Body of pancreas (tissue), 4 donors: Measurements from ENCODE around the gene ATP5MC3.

Experiments used
- POLR2A ChIP-seq, 3 donors: fragments of 450-650 bp; IDR thresholded peaks; one replicate each; pipeline ENCODE4 v1.6.1; 2016; ENCODE audit warnings: antibody characterized with exemption in 3 of 3, mild to moderate bottlenecking in 2 of 3
- TF ChIP-seq, protein P1 (sequence below), 7 experiments: fragments of 450-650 bp in 4 of 7; fragments of 200-600 bp in 3 of 7; sonication (generic) in 3 of 7; IDR thresholded peaks; one replicate each; pipeline ENCODE4 v1.5.1; 2016 to 2019; ENCODE audit warnings: antibody characterized with exemption in 7 of 7

DNA sequence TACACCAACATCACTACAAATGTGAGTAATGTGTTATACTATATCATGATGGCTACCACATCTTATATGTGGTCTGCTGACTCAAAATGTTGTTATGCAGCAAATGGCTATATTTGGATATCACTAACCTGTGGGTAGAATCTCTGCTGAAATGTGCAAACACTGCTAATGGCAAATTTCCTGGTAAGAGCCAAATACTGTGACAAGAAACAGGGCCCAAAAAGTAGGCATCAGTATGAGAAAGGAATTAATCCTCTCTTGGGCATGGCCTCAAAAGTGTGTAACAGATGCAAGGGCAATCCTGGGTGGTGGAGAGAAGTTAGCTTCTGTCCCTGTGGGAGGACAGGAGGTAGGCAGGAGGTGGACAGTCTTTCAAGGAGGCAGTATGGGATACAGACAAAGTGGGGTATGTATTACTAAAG lies 26.8 kb downstream of the ATP5MC3 start:
- TF ChIP-seq, protein P1, sequence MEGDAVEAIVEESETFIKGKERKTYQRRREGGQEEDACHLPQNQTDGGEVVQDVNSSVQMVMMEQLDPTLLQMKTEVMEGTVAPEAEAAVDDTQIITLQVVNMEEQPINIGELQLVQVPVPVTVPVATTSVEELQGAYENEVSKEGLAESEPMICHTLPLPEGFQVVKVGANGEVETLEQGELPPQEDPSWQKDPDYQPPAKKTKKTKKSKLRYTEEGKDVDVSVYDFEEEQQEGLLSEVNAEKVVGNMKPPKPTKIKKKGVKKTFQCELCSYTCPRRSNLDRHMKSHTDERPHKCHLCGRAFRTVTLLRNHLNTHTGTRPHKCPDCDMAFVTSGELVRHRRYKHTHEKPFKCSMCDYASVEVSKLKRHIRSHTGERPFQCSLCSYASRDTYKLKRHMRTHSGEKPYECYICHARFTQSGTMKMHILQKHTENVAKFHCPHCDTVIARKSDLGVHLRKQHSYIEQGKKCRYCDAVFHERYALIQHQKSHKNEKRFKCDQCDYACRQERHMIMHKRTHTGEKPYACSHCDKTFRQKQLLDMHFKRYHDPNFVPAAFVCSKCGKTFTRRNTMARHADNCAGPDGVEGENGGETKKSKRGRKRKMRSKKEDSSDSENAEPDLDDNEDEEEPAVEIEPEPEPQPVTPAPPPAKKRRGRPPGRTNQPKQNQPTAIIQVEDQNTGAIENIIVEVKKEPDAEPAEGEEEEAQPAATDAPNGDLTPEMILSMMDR (IDR thresholded peaks at IDR 0.05): no peak
- no peak for TF ChIP-seq POLR2A (IDR thresholded peaks at IDR 0.05)
